ENCODE results near the gene KAZN. TPM values are rescaled to one million over a fixed set of nuclear protein-coding genes. Genes with fewer than 3 reads are reported as not detected.

Gene KAZN
- total RNA-seq, 2 experiments from 2014 or later, result 0.22 to 0.55 TPM

DNA sequence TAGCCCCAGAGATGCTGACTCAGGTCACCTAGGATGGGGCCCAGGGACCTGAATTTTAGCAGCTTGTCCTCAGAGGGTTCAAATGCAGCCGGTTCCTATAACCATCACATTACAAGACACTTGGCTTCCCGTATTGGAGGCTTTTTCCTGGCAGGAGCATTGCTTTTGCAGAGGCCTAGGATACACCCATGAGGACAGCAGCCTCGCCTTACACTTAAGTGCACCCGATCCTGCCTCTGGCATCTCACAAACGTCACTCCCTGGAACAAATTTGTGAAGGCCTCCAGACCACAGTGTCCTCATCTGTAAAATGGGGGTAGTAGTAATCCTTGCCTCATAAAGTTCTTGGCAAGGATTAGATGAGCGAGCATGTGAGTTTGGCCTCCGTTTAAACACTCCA is 130.0 kb downstream of the KAZN start:
- H3K4me3 ChIP-seq (ENCODE audit: low read length), result no peak overlapping the region

GRCh38 chr1:14732728-14733047 is 134.2 kb downstream of the KAZN start:
- Mint-ChIP-seq H3K4me1 (ENCODE audit: low read depth) (no peaks in the 10 kb centered on the region), H3K4me3 (no peak overlapping the region), H3K27ac (no peak overlapping the region), H3K36me3 (ENCODE audit: low read depth) (no peaks in the 10 kb centered on the region), H3K27me3 (peaks cover 21% of the 10 kb centered on the region), H3K9me3 (no peaks in the 10 kb centered on the region)
- Histone ChIP-seq H3K27ac (ENCODE audit: low read depth in 1 of 2, low read length in 2 of 2) (no peak overlapping the region), H3K4me3 (ENCODE audit: low read length) (no peak overlapping the region), H3K27me3 (ENCODE audit: control insufficient read depth in 1 of 2, insufficient read depth in 2 of 2, low read length in 2 of 2) (peaks cover 0 to 4% of the 10 kb centered on the region in 2 experiments), H3K9me3 (ENCODE audit: control insufficient read depth in 1 of 2, insufficient read depth in 1 of 2, low read length in 2 of 2) (no peaks in the 10 kb centered on the region), H3K36me3 (ENCODE audit: insufficient read depth, low read length) (no peaks in the 10 kb centered on the region), H3K4me1 (ENCODE audit: insufficient read depth, low read length) (no peaks in the 10 kb centered on the region)
- ChIA-PET POLR2A (no interaction called here), CTCF (no interaction called here)
- intact Hi-C loops (cut with DNase I, micrococcal nuclease), result no loop called here
- TF ChIP-seq, protein P1, sequence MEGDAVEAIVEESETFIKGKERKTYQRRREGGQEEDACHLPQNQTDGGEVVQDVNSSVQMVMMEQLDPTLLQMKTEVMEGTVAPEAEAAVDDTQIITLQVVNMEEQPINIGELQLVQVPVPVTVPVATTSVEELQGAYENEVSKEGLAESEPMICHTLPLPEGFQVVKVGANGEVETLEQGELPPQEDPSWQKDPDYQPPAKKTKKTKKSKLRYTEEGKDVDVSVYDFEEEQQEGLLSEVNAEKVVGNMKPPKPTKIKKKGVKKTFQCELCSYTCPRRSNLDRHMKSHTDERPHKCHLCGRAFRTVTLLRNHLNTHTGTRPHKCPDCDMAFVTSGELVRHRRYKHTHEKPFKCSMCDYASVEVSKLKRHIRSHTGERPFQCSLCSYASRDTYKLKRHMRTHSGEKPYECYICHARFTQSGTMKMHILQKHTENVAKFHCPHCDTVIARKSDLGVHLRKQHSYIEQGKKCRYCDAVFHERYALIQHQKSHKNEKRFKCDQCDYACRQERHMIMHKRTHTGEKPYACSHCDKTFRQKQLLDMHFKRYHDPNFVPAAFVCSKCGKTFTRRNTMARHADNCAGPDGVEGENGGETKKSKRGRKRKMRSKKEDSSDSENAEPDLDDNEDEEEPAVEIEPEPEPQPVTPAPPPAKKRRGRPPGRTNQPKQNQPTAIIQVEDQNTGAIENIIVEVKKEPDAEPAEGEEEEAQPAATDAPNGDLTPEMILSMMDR (IDR thresholded peaks at IDR 0.05), result no peak
- ATAC-seq (ENCODE audit: poor library complexity), result no peak
- no peak for DNase-seq

More for the DNA sequence above, 130.0 kb downstream of the KAZN start:
- ChIA-PET POLR2A (no interaction called here), CTCF (no interaction called here)
- Mint-ChIP-seq H3K27me3 (no peaks in the 10 kb centered on the region), H3K4me3 (no peak overlapping the region), H3K9me3 (peaks cover 2% of the 10 kb centered on the region), H3K36me3 (ENCODE audit: low read depth) (no peaks in the 10 kb centered on the region), H3K27ac (no peak overlapping the region), H3K4me1 (ENCODE audit: low read depth) (no peaks in the 10 kb centered on the region)
- intact Hi-C loops (cut with DNase I, micrococcal nuclease), result no loop called here
- ATAC-seq (ENCODE audit: poor library complexity) (no peak), DNase-seq (no peak)
- no peaks in the 10 kb centered on the region for H3K27me3 ChIP-seq (ENCODE audit: control insufficient read depth in 1 of 2, insufficient read depth in 2 of 2, low read length in 2 of 2)
- no peaks in the 10 kb centered on the region for H3K36me3 ChIP-seq (ENCODE audit: insufficient read depth, low read length)
- TF ChIP-seq, protein P1 (IDR thresholded peaks at IDR 0.05), result no peak
- no peaks in the 10 kb centered on the region for H3K9me3 ChIP-seq (ENCODE audit: control insufficient read depth in 1 of 2, insufficient read depth in 1 of 2, low read length in 2 of 2)
- no peaks in the 10 kb centered on the region for H3K4me1 ChIP-seq (ENCODE audit: insufficient read depth, low read length)
- H3K27ac ChIP-seq (ENCODE audit: low read depth in 1 of 2, low read length in 2 of 2), result no peak overlapping the region

DNA sequence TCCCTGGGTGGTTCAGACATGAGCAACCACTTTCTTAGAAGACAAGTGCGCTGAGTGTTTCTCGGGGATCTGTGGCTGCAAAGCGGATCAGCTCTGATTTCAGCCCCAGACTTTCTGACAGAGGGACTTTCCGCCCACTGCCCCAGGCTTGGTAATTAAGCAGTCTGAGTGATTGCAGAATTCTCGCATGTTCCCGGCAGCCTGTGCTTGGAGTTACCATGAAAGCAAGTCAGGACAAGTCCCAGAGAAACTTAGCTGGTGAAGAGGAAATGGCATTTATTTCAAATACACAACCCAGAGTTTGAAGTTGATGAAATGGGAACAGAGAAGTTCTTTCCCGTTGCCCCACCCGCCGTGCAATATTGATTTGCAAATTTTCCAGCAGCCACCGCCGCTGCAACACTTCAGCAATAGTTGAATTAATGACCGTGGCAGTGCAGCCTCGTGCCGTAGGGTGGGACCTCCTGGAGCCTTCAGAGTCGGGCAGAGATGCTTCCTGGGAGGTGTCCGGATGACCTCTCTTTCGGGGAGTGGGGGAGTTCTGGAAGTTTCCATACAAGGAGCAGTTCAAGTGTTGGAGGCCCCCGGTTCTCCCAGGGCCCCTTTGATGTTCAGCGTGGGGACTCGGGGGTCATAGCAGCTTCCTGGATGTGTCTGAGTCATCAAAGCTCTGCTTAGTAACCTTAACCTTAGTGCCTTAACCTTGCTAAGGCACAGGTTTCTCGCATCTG is 134.7 kb downstream of the KAZN start:
- Mint-ChIP-seq H3K36me3 (ENCODE audit: low read depth) (no peaks in the 10 kb centered on the region), H3K4me3 (no peak overlapping the region), H3K27ac (no peak overlapping the region), H3K4me1 (ENCODE audit: low read depth) (no peaks in the 10 kb centered on the region), H3K27me3 (peaks cover 25% of the 10 kb centered on the region), H3K9me3 (no peaks in the 10 kb centered on the region)
- intact Hi-C loops (cut with DNase I, micrococcal nuclease), result no loop called here
- Histone ChIP-seq H3K36me3 (ENCODE audit: insufficient read depth, low read length) (no peaks in the 10 kb centered on the region), H3K27me3 (ENCODE audit: control insufficient read depth in 1 of 2, insufficient read depth in 2 of 2, low read length in 2 of 2) (peaks cover 0 to 6% of the 10 kb centered on the region in 2 experiments), H3K4me3 (ENCODE audit: low read length) (no peak overlapping the region), H3K27ac (ENCODE audit: low read depth in 1 of 2, low read length in 2 of 2) (no peak overlapping the region), H3K4me1 (ENCODE audit: insufficient read depth, low read length) (no peaks in the 10 kb centered on the region), H3K9me3 (ENCODE audit: control insufficient read depth in 1 of 2, insufficient read depth in 1 of 2, low read length in 2 of 2) (no peaks in the 10 kb centered on the region)
- no peak for ATAC-seq (ENCODE audit: poor library complexity)
- POLR2A ChIA-PET, result no interaction called here
- TF ChIP-seq, protein P1 (IDR thresholded peaks at IDR 0.05), result no peak
- CTCF ChIA-PET, result no interaction called here
- DNase-seq, result no peak

All from CD4-positive, alpha-beta T cell (primary cell).